IMR-90 (cell line): Measurements from ENCODE around the gene INPP5F. TPM values are rescaled to one million over a fixed set of nuclear protein-coding genes. Genes with fewer than 3 reads are reported as not detected.
"Not testable (repeated sequence)": the region's sequence is repeated elsewhere in the genome, so short reads cannot be mapped to it uniquely, and the experiment has no call there.

Experiments
- ATAC-seq: fragments of 200-7000 bp; cut with Tn5 transposase; 2 replicates; pipeline ENCODE4 v1.9.1; 2020; ENCODE audit warnings: low read depth, mild to moderate bottlenecking, moderate library complexity
- BruUV-seq: library from RNA; stranded (reverse); fragments of 400-500 nt; replicated peaks from 2 replicates; lab custom pipeline; 2021; lab: Mats Ljungman, UMichigan
- CTCF ChIA-PET: fragments of 300-600 bp; formaldehyde crosslinking; extraction: SDS; loops from one replicate; lab custom pipeline; 2021; ENCODE audit warnings: antibody characterized with exemption; lab: Yijun Ruan, JAX
- POLR2A ChIA-PET: fragments of 300-600 bp; sonication (Branson Sonifier 250); formaldehyde crosslinking; loops from one replicate; lab custom pipeline; 2022; ENCODE audit warnings: antibody characterized with exemption; ENCODE audit not compliant: unreplicated experiment; lab: Charles Lee
- DNase-seq: peaks from one replicate; pipeline ENCODE4 v3.0.0; 2013
- H2AFZ ChIP-seq: replicated peaks from 2 replicates; pipeline ENCODE3; 2013; ENCODE audit warnings: low read length, mild to moderate bottlenecking; ENCODE audit not compliant: poor library complexity
- H2AK5ac ChIP-seq: 2 replicates; pipeline ENCODE4 v1.6.1; 2013; ENCODE audit warnings: low read depth, low read length, inconsistent platforms
- H2AK9ac ChIP-seq: replicated peaks from 2 replicates; pipeline ENCODE3; 2013; ENCODE audit warnings: mild to moderate bottlenecking, low read depth, low read length, moderate library complexity; ENCODE audit not compliant: poor library complexity
- H2BK120ac ChIP-seq: 2 replicates; pipeline ENCODE4 v1.6.1; 2013; ENCODE audit warnings: low read depth, low read length, inconsistent platforms
- H2BK15ac ChIP-seq: 3 replicates; pipeline ENCODE4 v1.6.1; 2013; ENCODE audit warnings: low read depth, low read length, inconsistent platforms
- H2BK20ac ChIP-seq: 2 replicates; pipeline ENCODE4 v1.6.1; 2013; ENCODE audit warnings: low read depth, mild to moderate bottlenecking, inconsistent platforms, low read length, moderate library complexity
- H2BK5ac ChIP-seq: 2 replicates; pipeline ENCODE4 v1.6.1; 2013; ENCODE audit warnings: mild to moderate bottlenecking, low read depth, low read length, inconsistent platforms; ENCODE audit not compliant: poor library complexity, severe bottlenecking
- H3K14ac ChIP-seq: replicated peaks from 2 replicates; pipeline ENCODE4 v1.6.1; 2013; ENCODE audit warnings: low read depth, low read length, inconsistent platforms
- H3K18ac ChIP-seq: 2 replicates; pipeline ENCODE4 v1.6.1; 2013; ENCODE audit warnings: low read depth, low read length, control low read depth
- H3K23ac ChIP-seq: 2 replicates; pipeline ENCODE4 v1.6.1; 2013; ENCODE audit warnings: low read depth, low read length, inconsistent platforms
- H3K27ac ChIP-seq: 2 replicates; pipeline ENCODE4 v1.5.1; 2013; ENCODE audit warnings: mild to moderate bottlenecking, control low read depth, low read length; ENCODE audit not compliant: insufficient read depth
- H3K27me3 ChIP-seq: 2 replicates; pipeline ENCODE4 v1.6.1; 2013; ENCODE audit warnings: low read length; ENCODE audit not compliant: control insufficient read depth, insufficient read depth
- H3K36me3 ChIP-seq: 2 replicates; pipeline ENCODE4 v1.6.1; 2013; ENCODE audit warnings: low read length, mixed read lengths; ENCODE audit not compliant: control insufficient read depth, insufficient read depth
- H3K4ac ChIP-seq: 2 replicates; pipeline ENCODE4 v1.6.1; 2013; ENCODE audit warnings: low read depth, low read length, inconsistent platforms
- H3K4me1 ChIP-seq: 2 replicates; pipeline ENCODE4 v1.6.1; 2013; ENCODE audit warnings: low read length, mixed read lengths; ENCODE audit not compliant: control insufficient read depth, insufficient read depth
- H3K4me2 ChIP-seq: 2 replicates; pipeline ENCODE4 v1.6.1; 2013; ENCODE audit warnings: low read depth, mild to moderate bottlenecking, control low read depth, low read length, moderate library complexity
- H3K4me3 ChIP-seq: 2 replicates; pipeline ENCODE4 v1.5.1; 2013; ENCODE audit warnings: low read depth, mild to moderate bottlenecking, control low read depth, low read length, moderate library complexity; ENCODE audit not compliant: insufficient read depth
- H3K56ac ChIP-seq: 2 replicates; pipeline ENCODE4 v1.6.1; 2013; ENCODE audit warnings: low read length, inconsistent platforms; ENCODE audit not compliant: insufficient read depth; ENCODE audit errors: extremely low read depth
- H3K79me1 ChIP-seq, 2 experiments: 2 replicates each; pipeline ENCODE4 v1.6.1; 2013; ENCODE audit warnings: low read length in 2 of 2, inconsistent platforms in 1 of 2, low read depth in 1 of 2
- H3K9ac ChIP-seq: 2 replicates; pipeline ENCODE4 v1.6.1; 2013; ENCODE audit warnings: low read depth, low read length, control low read depth
- H3K9me1 ChIP-seq: 2 replicates; pipeline ENCODE4 v1.6.1; 2013; ENCODE audit warnings: low read length, inconsistent platforms; ENCODE audit not compliant: insufficient read depth
- H3K9me3 ChIP-seq: 2 replicates; pipeline ENCODE4 v1.6.1; 2013; ENCODE audit warnings: low read length; ENCODE audit not compliant: control insufficient read depth, insufficient read depth
- H4K20me1 ChIP-seq: 2 replicates; pipeline ENCODE4 v1.6.1; 2013; ENCODE audit warnings: low read length, inconsistent platforms; ENCODE audit not compliant: insufficient read depth
- H4K5ac ChIP-seq: 2 replicates; pipeline ENCODE4 v1.6.1; 2013; ENCODE audit warnings: mild to moderate bottlenecking, low read depth, low read length, control low read depth
- H4K8ac ChIP-seq, 2 experiments: 2 replicates each; pipeline ENCODE4 v1.6.1; 2013; ENCODE audit warnings: low read depth in 2 of 2, low read length in 2 of 2, control low read depth in 1 of 2, inconsistent platforms in 1 of 2
- H4K91ac ChIP-seq: 2 replicates; pipeline ENCODE4 v1.6.1; 2013; ENCODE audit warnings: low read depth, low read length, inconsistent platforms; ENCODE audit not compliant: insufficient read depth
- BHLHE40 ChIP-seq: fragments of 150-350 bp; IDR thresholded peaks from 2 replicates; pipeline ENCODE4 v1.6.1; 2016; ENCODE audit warnings: mild to moderate bottlenecking, low read depth, low read length
- FOS ChIP-seq: fragments of 150-350 bp; IDR thresholded peaks from 2 replicates; pipeline ENCODE4 v1.6.1; 2016; ENCODE audit warnings: low read depth, low read length
- MAFK ChIP-seq: IDR thresholded peaks from 2 replicates; pipeline ENCODE4 v1.6.1; 2012; ENCODE audit warnings: low read depth, low read length, improper control_type of control experiment
- MXI1 ChIP-seq: IDR thresholded peaks from 2 replicates; pipeline ENCODE4 v1.6.1; 2012; ENCODE audit warnings: low read depth, mild to moderate bottlenecking, low read length, moderate library complexity, borderline replicate concordance
- POLR2A ChIP-seq: IDR thresholded peaks from 2 replicates; pipeline ENCODE4 v1.6.1; 2012; ENCODE audit warnings: mild to moderate bottlenecking, low read depth, low read length
- RFX5 ChIP-seq: IDR thresholded peaks from 2 replicates; pipeline ENCODE4 v1.8.0; 2012; ENCODE audit warnings: low read depth, mild to moderate bottlenecking, low read length, moderate library complexity
- SMC3 ChIP-seq: fragments of 150-350 bp; IDR thresholded peaks from 2 replicates; pipeline ENCODE4 v1.6.1; 2016; ENCODE audit warnings: low read depth, mild to moderate bottlenecking, antibody characterized with exemption, low read length, moderate library complexity
- WGBS, 2 experiments: methylation state at CpG; one replicate each; pipeline versions ENCODE4 v1.1.5 to v1.1.7; 2013; ENCODE audit warnings: missing lambda C conversion rate in 2 of 2; ENCODE audit not compliant: insufficient read length in 1 of 2; ENCODE audit errors: extremely low coverage in 2 of 2; 5-methylcytosine and 5-hydroxymethylcytosine counted together
- dilution Hi-C: fragments of 300-500 bp; cut with HindIII; formaldehyde crosslinking; loops from one replicate; pipeline ENCODE4 v1.14.3; 2018; ENCODE audit warnings: low sequenced_read_pairs; ENCODE audit not compliant: unreplicated experiment
- in situ Hi-C: fragments of 300-500 bp; cut with MboI; formaldehyde crosslinking; loops from 3 replicates; pipeline ENCODE4 v1.14.3; 2019; ENCODE audit warnings: low sequenced_read_pairs, inconsistent platforms, mixed read lengths
- intact Hi-C: fragments of 100-400 bp; cut with micrococcal nuclease; formaldehyde crosslinking; loops from 2 replicates; pipeline ENCODE4 v1.10.0; 2022
- polyA plus RNA-seq, 3 experiments: library from polyadenylated mRNA; depleted of rRNA; stranded (reverse); fragments of >200 nt; gene quantifications; 2 replicates each; pipeline ENCODE4 v1.2.3, GENCODE V29; 2012; ENCODE audit warnings: low replicate concordance in 1 of 3
- total RNA-seq: library from RNA; depleted of rRNA; stranded (reverse); fragments of >200 nt; gene quantifications from 2 replicates; pipeline ENCODE4 v1.2.3, GENCODE V29; 2012

The INPP5F gene
- total and polyA plus RNA-seq, 2 of the 4 experiments (the other 2 are of a cell fraction): 19.0 to 29.6 TPM

- Histone ChIP-seq H4K5ac (no peak overlapping the region), H4K8ac (no peak overlapping the region), H2BK20ac (no peak overlapping the region), H3K4me3 (no peak overlapping the region), H3K56ac (no peak overlapping the region), H3K27ac (no peak overlapping the region), H3K9ac (no peak overlapping the region), H3K23ac (no peak overlapping the region), H2BK5ac (no peak overlapping the region), H3K79me1 (peaks cover 8 to 21% of the 10 kb centered on the region in 2 experiments; a peak in 3 of 4 replicates), H2AK5ac (no peak overlapping the region), H3K4ac (no peak overlapping the region), H4K20me1 (no peaks in the 10 kb centered on the region), H2BK15ac (no peak overlapping the region), H3K27me3 (no peaks in the 10 kb centered on the region), H3K9me3 (no peaks in the 10 kb centered on the region), H3K18ac (no peak overlapping the region), H3K9me1 (peaks cover 4% of the 10 kb centered on the region), H2AK9ac (no peak overlapping the region), H4K91ac (no peak overlapping the region), H3K36me3 (no peaks in the 10 kb centered on the region), H3K4me2 (no peak overlapping the region), H3K4me1 (peaks cover 9% of the 10 kb centered on the region), H3K14ac (no peak overlapping the region), H2AFZ (no peak overlapping the region), H2BK120ac (no peak overlapping the region)
- CTCF ChIA-PET: interaction anchor here (1.0 kb wide), 1 partner anchor 21 kb away, joined by 5 read pairs; no protein-coding TSS in a partner anchor
- WGBS, 2 experiments: no CpG with 5 or more reads among the region's 4 CpGs
- in situ Hi-C loops: no loop called here
- intact Hi-C loops: no loop called here
- POLR2A ChIA-PET: no interaction called here
- ATAC-seq: no peak
- no peak for TF ChIP-seq MAFK
- TF ChIP-seq BHLHE40: no peak
- no peak for TF ChIP-seq SMC3
- no peak for TF ChIP-seq RFX5
- no peak for TF ChIP-seq FOS
- no peak for TF ChIP-seq MXI1
- no peak for TF ChIP-seq POLR2A
- DNase-seq: no peak
- dilution Hi-C loops: no loop called here
- no TSS peak for BruUV-seq
Observed at GRCh38 chr10:119772334-119772733, 46.5 kb downstream of the INPP5F start.

DNA sequence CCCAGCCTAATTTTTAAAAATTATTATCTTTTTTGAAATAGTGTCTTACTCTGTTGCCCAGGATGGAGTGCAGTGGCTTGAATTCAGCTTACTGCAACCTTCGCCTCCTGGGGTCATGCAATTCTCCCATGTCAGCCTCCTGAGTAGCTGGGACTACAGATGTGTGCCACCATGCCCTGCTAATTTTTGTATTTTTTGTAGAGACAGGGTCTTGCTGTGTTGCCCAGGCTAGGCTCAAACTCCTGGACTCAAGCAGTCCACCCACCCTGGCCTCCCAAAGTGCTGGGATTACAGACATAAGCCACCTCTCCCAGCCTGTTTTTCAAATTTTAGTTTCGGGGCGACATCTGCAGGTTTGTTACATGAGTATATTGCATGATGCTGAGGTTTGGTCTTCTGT is 47.2 kb downstream of the INPP5F start:
- POLR2A ChIA-PET, DNase-seq: not testable (repeated sequence)

More for the DNA sequence above, 47.2 kb downstream of the INPP5F start:
- H2AK9ac ChIP-seq, H2BK5ac ChIP-seq, H3K9me1 ChIP-seq, H2BK20ac ChIP-seq, H3K14ac ChIP-seq, BruUV-seq, H4K5ac ChIP-seq, H4K8ac ChIP-seq, ATAC-seq, intact Hi-C loops, H2BK15ac ChIP-seq, H3K4me1 ChIP-seq, H2AFZ ChIP-seq, H2AK5ac ChIP-seq, CTCF ChIA-PET, H4K20me1 ChIP-seq, H3K36me3 ChIP-seq, H3K27me3 ChIP-seq, dilution Hi-C loops, H3K23ac ChIP-seq, H3K9me3 ChIP-seq, H3K4me2 ChIP-seq, in situ Hi-C loops, H3K27ac ChIP-seq, H3K4ac ChIP-seq, H4K91ac ChIP-seq, H3K9ac ChIP-seq, H2BK120ac ChIP-seq, H3K4me3 ChIP-seq, H3K56ac ChIP-seq, H3K18ac ChIP-seq: not testable (repeated sequence)
- H3K79me1 ChIP-seq: peaks cover 8 to 23% of the 10 kb centered on the region in 2 experiments; a peak in 3 of 4 replicates
- WGBS, 2 experiments: no CpG with 5 or more reads among the region's 3 CpGs
